ENCODE measurements around the gene ATP5F1D. TPM values are rescaled to one million over a fixed set of nuclear protein-coding genes. Genes with fewer than 3 reads are reported as not detected.

ATP5F1D gene
- total and polyA plus RNA-seq, 2 donors (not counting 1 experiment from before 2014, with no cell fraction given): 150 to 166 TPM

GRCh38 chr19:1252821-1253513 is 11.4 kb downstream of the ATP5F1D start:
- DNase-seq (peak; percentile 91), ATAC-seq (ENCODE audit: low read depth) (peak; percentile 44)
- H3K4me3 Mint-ChIP-seq: peak overlapping the region; percentile 79
- Histone ChIP-seq H4K20me1 (ENCODE audit: control insufficient read depth, insufficient read depth, low read length, poor library complexity, severe bottlenecking) (peaks cover 64% of the 10 kb centered on the region), H3K4me3 (ENCODE audit: control extremely low read depth in 1 of 5, extremely low read depth in 1 of 5, insufficient read depth in 1 of 5, low read depth in 2 of 5, low read length in 4 of 5) (peak overlapping the region in 4 of 5 experiments; percentile 72 to 92 (median 88)), H2AFZ (ENCODE audit: insufficient read depth, low read depth, low read length, poor library complexity, severe bottlenecking) (no peak overlapping the region), H3K27me3 (replicated peaks in 1 of 4; ENCODE audit: control extremely low read depth in 1 of 4, control insufficient read depth in 3 of 4, insufficient read depth in 4 of 4, low read length in 3 of 4) (no peaks in the 10 kb centered on the region), H3K9me3 (ENCODE audit: control extremely low read depth in 1 of 3, control insufficient read depth in 2 of 3, insufficient read depth in 1 of 3, low read length in 2 of 3) (no peaks in the 10 kb centered on the region), H3K9ac (ENCODE audit: low read length) (peak overlapping the region; percentile 86), H3K4me1 (ENCODE audit: control insufficient read depth in 2 of 2, insufficient read depth in 2 of 2, low read length in 2 of 2) (peaks cover 39 to 67% of the 10 kb centered on the region in 2 donors), H3K36me3 (replicated peaks in 1 of 2; ENCODE audit: control extremely low read depth in 1 of 2, control insufficient read depth in 1 of 2, extremely low read depth in 1 of 2, insufficient read depth in 2 of 2, low read length in 1 of 2) (peaks cover 0 to 47% of the 10 kb centered on the region in 2 experiments), H3K79me2 (ENCODE audit: control insufficient read depth, insufficient read depth, low read length) (peaks cover 70% of the 10 kb centered on the region), H3K27ac (ENCODE audit: low read length in 2 of 2) (peak overlapping the region; percentile 89 to 94), H3K4me2 (replicated peaks; ENCODE audit: low read depth, low read length, poor library complexity, severe bottlenecking) (peak overlapping the region; percentile 98)
- WGBS (ENCODE audit: insufficient coverage): 0% methylated on average over 9 of the region's 26 CpGs
- TF ChIP-seq CTCF (IDR thresholded peaks at IDR 0.05): no peak
- TF ChIP-seq EZH2 (IDR thresholded peaks at IDR 0.05; ENCODE audit: borderline replicate concordance, insufficient read depth, low read depth, low read length, poor library complexity, severe bottlenecking): no peak
- H3K27ac Mint-ChIP-seq: peak overlapping the region; percentile 92
- peaks cover 44% of the 10 kb centered on the region for H3K4me1 Mint-ChIP-seq
- intact Hi-C loops (cut with micrococcal nuclease): no loop called here
- no peaks in the 10 kb centered on the region for H3K27me3 Mint-ChIP-seq
- POLR2A ChIA-PET: interaction anchor here (0.6 to 10.7 kb wide), 12 partner anchors 9 to 804 kb away, joined by 3 to 305 read pairs (median 4); partner anchors contain the start of genes CIRBP, FAM174C and TCF3
- no peaks in the 10 kb centered on the region for H3K9me3 Mint-ChIP-seq (ENCODE audit: insufficient read depth)
- CTCF ChIA-PET: interaction anchor here (0.7 to 5.8 kb wide), 5 partner anchors 9 to 53 kb away, joined by 3 to 113 read pairs (median 8); partner anchors contain the start of gene CIRBP
